Hematopoietic multipotent progenitor cell treated with erythropoietin and hydrocortisone succinate and interleukin-3 and kit ligand, for 17 days (in vitro differentiated cells): ENCODE measurements around the gene CAMK2G.

ENCODE experiments used
- DNase-seq: peaks from one replicate; pipeline ENCODE4 v3.0.0-alpha.2; 2015; ENCODE audit warnings: low spot score

CAMK2G gene

DNA sequence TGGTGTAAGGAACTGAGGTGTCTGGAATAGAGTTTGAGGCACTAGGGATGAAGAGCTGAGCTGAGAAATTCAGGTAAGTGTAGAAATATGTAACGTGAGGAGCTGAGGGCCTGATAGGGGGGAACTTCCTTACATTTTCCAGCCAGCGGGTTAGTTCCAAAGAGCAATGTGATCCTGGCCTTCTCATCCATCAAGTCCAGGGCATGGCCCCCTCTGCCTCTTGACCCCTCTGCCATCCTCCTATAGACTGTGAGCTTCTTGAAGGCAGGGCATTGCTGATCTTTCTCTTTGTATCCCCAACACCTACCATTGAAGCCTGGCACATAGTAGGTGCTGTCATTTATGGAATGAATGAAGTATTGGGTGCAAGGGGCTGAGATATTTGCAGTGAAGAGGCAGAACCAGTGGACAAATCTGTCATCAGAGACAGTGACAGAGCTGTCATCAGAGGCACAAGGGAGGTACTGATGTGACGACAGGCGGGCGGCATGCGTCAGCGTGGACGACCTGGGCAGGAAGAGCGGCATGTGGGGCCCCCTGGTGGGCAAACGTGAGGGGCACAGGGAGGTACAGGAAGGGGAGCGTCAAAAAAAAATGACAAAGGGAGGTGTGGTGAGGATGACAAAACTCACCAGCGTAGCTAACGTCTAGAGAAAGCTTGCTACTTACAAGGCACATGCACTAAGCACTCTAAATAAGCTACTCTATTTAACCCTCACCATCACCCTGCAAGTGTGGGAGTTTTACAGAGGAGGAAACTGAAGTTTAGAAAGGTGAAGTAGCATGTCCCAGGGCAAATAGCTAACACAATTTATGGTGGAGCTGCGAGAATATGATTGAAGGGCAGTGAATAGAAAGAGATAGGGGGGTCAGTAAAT, 5.2 kb upstream of the CAMK2G start:
- DNase-seq = peak; percentile 89

DNA sequence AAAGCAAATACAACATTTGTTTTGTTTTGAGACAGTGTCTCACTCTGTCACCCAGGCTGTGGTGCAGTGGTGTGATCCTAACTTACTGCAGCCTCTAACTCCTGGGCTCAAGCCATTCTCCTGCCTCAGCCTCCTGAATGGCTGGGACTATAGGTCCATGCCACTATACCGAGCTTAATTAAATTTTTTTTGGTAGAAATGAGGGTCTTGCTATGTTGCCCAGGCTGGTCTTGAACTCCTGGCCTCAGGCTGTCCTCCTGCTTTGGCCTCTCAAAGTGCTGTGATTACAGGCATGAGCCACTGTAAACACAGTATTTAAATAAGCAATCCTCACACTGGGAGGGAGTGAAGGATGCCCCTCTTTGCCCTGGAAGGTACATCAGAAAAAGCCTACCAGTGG, 4.0 kb upstream of the CAMK2G start:
- no peak for DNase-seq

DNA sequence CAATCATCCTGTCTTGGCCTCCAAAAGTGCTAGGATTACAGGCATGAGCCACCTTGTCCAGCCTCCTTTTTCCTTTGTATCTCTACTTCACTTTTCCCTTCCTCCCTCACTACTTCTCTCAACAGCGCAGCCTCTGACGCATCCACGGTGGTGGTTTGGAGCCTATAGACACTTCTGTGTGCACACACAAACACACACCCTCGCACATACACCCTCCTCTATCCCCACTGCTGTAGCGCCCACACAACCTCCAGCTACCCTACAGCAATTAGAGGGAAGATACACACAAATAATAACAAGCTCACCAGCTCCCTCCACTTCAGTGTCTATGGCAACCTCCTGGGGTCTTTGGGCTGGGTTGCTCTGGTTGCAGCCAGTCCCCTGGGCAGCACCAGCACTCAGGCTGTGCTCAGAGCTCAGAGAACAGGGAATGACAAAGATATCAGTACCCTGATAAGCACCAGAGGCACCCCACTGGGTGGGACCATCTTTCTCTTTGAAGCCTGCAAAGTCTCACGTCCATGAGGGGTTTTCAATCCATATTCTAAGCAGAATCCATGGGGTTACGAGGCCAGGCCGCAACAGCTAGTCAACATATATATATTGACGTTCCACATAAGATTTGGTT, 3.3 kb upstream of the CAMK2G start:
- no peak for DNase-seq

DNA sequence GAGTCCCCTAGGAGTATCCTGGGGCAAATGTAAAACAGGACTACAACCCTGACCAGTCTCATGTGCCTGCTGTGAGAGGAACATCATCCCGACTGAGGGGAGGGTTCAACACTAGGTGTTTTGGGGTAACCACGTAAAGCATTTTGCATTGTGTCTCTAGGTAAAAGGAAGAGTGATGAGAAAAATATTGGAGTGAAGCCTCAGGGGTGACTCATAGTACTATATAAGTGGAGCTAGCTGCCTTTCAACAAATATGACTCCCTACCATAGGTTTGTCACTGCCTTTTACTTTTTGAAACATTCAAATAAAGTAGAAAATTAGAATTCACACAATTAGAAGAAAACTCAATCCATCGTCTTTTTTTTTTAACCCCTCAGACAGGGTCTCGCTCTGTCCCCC, 2.6 kb upstream of the CAMK2G start:
- no peak for DNase-seq

DNA sequence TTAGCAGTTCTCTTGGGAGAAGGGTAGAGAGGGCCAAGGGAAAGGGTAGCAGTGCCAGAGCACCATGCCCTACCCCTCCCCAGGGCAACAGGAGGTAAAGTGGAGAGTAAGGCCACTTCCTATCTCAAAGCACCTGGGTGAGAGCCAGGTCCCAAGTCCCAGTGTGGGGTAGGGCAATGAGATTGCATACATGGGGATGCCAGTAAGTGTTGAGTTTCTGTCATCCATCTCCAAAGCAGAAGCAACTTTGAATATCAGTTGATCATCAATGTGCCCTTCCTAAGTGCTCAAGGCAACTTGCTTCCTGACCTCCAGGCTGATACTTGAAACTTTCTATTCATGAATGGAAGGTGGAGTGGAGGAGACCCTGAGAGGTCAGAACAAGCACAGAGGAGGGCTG, 2.2 kb upstream of the CAMK2G start:
- no peak for DNase-seq

DNA sequence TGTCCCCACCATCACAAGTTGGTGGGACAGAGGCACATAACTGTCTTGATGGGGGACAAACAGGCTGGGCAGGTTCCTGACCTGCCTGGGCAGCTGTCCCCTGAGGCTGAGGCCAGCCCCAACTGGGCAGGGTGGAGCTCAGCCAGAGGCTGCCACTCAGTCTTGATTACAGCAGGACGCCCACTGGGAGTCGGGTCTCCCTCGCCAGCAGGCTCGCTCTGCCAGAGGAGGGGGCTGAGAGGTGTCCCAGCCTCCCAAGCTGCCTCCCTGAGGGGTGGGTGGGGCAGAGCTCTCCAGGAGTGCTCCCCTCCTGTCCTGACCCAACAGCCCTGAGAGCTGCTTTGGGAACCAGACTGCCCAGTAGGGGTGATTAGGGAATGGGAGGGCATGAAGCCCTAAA, 1.8 kb upstream of the CAMK2G start:
- no peak for DNase-seq

DNA sequence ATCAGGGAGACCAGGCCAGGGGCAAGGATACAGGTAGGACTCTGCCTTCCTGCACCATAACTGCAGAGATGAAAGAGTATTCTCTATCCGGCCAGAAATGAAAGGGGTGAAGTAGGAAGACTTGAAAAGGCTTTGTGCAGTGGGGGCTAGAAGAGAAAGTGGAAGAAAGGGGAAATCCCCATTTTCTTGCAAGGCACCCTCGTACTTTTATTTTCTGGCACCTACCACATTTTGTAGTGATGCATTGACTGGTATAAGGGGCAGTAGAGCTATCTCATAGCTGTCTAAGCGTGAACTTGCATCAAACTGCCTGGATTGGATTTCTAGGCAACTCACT, 752 bp upstream of the CAMK2G start:
- no peak for DNase-seq

DNA sequence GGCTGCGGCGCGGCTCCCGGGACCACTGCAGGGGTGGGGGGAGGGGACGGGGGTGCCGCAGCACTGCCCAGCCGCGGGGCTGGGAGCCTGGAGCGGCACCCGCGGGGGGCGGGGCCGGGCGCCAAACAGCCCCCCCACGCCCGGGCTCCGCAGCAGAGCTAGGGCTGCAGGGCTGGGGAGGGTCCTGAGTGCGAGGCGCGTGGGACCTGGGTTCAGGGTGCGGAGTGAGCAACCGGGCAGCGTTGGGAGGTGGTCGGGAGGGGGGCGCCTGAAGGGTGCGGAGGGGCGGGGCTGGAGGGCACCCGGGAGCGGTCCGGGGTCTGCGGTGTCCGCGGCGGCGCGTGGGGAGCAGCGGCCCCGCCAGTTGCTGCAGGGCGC, 528 bp downstream of the CAMK2G start:
- DNase-seq = no peak

DNA sequence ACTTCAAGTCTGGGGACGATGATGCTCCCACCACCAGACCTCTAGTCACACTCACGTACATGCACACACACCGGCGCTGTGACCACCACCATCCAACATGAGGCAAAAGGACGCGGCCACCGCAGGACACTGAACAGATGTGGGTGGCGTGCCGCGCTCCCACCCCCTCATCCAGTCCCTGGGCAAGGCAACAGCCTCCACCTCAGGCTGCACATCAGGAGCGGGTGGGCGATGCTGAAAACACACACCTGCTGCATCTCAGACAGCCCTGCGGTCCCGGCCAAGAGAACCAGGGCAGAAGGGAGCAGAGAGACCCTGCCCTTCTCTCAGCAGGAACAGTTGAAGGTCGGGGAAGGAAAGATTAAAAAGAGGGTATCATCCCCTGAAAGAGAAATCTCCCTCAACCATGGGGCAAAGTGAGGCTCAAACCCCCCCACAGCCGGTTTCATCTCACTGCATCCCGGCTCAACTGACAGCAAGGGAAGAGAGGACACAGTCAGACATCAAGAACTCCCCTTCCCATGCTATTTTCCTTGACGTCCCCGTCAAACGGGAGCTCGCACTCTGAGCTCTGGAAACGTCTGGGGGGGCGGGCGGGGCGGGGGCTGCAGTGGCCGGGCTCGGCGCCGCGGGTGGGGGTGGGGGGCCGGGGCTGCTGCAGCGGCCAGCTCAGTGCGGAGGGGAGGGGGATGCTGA, 1.1 kb downstream of the CAMK2G start:
- no peak for DNase-seq

DNA sequence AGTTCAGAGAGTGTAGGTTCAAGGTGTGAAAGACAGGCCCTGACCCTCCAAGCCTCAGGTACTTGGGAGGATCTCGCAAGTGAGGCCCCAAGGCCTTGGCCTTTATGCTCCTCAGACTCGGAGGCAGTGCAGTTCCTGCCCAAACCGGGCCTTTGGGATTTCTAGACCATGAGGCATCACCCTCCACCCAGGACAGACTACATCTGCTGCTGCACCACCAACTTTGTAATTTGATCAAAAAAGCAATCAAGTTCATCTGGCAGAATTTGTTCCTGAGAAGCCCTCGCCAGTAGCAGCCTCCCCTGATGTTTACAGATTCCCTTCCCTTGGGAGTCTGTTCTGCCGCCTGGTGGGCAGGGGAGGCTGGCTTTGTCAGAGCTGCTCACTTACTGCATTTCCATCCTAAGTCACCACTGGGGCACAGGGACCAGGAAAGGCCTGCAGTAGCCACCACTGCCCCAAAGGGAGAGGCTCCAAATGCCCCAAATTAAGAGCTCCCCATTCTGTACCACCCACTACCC, 2.1 kb downstream of the CAMK2G start:
- no peak for DNase-seq

DNA sequence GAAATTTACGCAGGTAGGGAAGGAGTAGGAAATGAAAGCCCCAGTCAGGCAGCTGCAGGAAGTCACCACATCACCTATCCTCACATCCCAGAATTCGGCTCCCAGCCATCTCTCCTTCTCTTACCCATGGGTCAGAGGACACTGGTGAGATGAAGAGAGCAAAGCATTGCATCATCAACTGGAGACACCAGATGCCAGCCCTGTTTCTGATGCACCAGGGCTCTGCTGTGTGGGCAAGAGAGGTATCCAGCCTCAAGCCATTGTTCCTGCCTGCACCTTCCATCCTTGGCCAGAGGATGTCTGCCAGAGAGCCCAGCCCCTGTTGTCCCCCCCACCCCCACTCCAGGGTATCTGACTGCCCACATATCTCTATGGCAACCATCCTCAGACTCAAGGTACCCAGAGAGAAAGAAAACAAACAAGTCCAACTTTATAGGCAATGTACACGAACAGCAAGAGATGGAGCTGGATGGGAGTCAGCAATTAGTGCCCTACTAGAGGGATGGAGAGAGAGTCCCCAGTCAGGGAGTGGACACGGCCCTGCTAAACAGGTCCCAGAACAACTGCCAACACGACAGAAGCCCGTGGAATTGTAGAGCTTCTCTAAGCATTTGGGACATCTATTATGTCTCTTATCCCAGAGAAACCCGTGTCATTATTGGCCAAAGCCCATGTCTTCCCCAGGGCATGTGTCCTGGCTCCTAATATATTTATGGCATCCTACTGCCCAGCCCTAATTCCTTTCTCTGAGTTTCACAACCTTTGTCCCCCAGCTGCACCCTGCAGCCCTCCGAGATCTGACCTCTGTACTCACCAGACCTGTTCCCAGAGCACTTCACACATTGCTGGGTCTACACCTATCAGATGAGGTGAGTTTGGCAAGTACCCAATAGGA, 2.8 kb downstream of the CAMK2G start:
- no peak for DNase-seq

DNA sequence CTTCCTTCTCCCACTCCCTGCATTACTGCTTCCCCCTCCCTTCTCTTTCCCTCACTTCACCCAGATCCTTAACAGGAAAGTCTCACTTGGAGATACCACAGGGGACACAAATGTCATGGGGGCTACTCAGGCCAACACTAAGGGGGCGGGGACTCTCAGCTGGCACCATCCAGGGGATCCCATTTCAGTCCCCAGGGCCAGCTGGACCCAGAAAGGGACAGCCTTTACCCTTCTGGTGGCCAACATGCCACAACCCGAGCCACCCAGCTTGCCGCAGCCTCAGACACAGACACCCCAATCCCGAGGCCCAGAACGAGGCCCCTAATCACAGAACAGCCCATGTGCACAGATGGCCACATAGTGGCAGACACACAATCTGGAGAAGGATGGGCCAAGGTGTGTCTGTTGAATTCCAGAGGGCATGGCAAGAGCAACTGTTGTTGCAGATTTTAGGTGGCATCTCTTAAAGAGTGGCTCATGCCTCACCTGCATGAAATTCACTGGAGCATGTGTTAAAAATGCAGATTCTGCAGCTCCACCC, 5.6 kb downstream of the CAMK2G start:
- DNase-seq = no peak

DNA sequence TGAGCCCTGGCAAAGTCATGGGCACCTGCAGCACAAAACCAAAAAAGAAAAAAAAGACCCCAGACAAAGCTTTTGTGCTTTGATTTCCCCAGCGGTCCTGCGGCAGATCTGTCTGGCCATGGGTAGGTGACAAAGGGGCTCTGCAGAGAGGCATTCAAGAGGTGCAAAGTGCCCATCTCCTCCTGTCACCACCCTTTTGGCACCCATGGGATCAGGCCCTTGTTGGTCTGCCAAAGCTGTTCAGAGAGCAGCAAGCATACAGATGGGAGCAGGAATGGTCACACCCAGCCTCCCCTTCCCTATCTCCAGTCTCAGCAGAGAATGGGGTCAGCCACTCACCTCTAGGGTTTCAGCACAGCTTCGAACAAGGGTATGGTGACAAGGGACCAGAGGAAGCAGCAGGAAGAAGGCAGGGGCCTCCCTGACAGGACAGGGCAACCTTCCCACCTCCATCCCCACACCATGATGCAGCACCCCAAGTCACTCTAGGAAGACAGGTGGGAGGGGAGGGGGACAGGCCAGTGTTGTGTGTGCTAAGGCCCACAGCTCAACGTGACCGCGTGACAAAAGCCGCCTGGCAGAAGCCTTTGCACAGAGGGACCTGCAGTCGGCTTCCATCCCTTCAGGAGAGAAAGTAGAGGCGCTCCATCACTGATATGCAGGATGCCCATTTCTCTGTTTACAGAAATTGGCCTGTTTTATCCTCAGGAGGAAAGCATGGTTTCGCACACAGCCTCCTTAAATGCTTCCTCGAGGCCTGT, 6.3 kb downstream of the CAMK2G start:
- no peak for DNase-seq

DNA sequence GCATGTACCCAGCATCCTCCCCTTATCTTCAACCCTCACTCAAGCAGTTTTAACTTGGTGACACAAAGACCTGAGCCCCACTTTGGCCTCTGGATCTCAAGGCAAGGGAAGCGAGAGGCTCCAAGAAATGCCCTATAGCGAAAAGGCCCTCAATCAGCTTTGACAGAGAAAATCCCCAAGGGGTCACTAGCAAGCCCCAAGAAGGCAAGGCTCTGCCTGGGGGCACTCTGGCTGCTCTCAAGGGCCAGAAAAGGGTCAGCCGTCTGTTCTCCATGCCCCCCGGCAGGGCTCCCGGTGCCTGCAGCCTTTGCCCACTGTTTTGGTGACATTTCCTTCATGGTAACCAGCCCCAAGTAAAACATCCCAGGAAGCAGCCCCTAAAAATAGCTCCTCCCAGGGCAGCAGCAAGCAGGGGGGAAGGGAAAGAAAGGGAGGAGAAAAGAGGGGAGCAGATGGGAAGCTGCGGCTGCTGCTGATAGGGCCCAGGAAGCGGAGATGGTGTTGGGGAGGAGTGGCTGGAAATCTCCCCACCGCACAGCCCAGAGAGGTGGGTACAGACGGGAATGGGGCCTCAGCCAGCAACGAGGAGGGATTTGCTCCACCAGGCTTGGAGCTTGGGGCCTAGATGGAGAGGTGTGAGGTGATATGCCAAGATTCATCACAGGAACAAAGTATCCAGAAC, 7.1 kb downstream of the CAMK2G start:
- no peak for DNase-seq

DNA sequence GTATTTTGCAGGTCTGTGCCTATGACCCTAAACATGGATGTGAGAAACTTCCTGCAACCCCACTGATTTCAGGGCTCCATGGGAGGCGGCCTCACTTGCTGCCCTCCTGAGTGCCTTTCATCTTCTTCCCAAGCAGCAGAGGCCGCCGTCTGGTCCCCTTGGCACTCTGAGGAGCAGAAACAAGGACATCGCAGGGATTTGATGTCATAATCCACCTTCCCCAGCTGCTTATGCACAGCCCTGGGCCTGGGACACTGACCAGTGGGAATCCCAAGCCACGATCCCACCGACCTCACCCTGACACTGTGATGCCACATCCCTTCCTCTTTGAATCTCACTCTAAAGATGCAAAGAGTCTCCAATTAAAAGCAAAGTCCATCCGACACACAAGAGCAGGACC, 7.7 kb downstream of the CAMK2G start:
- DNase-seq = no peak

DNA sequence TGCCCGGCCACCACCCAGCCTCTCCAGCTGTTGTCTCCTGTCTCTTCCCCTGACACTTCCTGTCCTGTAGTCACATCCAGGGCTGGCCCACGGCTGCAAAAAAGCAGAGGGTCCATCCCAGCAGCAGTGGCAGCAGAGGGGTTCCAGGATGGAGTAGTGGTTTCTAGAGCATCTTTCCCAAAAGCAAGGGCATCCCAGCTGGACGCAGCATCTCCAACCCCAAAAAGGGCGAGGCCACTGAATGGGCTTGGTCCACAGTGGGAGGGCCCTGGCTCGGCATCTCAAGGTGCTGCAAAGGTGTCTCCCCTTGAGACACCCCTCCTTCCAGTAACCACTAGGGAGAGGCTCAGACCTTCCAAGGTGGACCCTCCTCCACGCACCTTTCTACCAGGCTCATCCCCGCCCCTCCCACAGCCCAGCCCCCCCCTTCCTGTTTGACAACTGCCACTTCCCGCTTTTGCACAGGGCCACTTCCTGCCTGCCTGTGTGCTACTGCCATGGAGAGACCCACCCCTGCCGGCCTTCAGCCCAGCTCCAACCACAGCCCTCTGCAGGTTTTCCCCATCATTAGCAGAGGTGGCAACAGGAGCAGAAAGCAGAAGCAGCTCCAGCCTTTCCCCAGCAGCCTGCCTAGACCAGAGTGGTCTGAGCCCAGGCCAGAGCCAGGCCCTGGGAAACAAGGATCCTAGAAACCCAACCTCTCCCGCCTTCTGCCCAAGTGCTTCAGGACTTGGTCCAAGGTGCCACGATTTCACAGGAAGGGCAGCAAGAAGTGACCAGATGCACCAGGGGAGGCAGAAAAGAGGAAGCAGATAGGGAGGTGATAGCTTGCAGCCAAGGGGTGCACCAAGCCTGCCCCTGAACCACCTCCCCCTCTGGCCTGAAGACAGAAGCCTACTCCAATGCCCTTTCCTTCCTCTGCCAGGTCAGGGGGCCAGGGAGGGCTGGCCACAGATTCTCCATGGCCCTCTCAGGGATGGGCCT, 8.6 kb downstream of the CAMK2G start:
- no peak for DNase-seq

DNA sequence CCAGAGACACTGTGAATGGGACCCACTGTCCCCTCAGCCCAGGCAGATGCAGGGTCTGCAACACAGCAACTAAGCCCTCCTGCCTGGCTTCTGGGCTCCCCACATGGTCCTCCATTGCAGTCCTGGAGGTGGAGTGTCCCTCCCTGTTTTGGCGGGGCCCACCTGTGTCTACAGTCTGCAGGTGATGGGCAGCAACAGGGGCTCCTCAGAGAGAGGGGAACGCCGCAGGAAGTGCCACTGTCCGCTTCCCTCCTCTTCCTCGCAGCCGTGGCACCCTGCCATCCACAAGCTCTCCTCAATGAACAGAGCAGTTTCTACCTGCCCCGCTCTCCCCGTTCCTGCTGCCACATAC, 9.3 kb downstream of the CAMK2G start:
- DNase-seq = no peak

DNA sequence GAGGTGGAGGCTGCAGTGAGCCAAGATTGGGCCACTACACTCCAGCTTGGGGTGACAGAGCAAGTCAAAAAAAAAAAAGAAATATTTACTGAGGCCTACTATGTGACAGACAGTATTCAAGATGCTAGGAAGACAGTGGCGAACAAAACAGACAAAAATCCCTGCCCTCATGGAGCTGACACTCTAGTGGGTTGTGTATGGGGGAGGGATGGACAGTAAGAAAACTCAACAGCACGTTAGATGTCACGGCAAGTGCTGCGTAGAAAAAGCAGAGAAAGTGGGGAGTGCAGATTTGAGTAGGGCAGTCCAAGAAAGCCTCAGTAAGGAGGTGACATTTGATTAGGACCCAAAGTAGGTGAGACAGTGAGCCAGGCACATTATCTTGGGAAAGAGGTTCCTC, 10.1 kb downstream of the CAMK2G start:
- DNase-seq = no peak
